Measurements from ENCODE around the gene PALS1. TPM values are rescaled to one million over a fixed set of nuclear protein-coding genes. Genes with fewer than 3 reads are reported as not detected.

The PALS1 gene
- total RNA-seq = 27.1 and 37.4 TPM in 2 replicates

DNA sequence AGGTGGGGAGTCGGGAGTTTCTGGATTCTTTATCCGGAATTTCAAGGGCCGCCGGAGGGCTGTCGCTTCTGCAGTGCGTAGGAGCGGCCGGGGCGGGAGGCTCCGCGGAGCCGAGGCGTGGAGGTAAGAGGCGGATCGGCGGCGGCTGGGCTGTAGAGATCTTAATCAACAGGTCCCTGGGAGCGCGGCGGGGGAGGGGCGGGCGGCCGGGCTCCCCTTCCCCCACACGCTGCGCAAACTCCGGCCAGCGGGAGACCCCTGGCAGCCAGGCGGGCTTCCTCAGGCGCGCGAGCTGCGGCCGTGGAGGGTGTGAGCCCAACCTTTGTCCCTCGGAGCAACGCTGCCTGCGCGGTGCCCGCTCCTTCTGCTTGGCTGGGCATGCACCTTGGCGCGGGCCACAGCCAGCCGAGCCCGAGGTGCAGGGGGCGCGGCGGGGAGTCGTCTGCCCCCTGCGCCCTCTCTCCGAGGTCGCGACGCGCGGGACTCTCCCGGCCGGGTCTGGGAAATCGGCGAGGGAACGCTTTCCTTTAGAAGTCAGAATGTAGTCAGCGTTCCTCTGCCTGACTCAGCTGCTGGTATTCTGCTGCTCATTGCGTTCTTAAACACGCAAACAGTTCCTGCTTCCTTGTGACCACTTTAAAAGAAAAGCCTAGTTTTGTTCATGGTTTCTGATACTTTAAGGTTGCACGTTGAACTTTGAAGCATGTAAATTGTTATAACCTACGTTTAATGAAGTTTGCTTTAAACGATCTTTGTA lies at the start of gene PALS1:
Gene PALS1, plus strand, starts transcription at position 25 of the 757 bp plus-strand sequence. CDS start 37,736 bp downstream, outside the sequence.

Other genes starting within 250 kb of the PALS1 start
- not detected in 2 replicates for gene GARIN2, start 52.0 kb upstream of the PALS1 start, total RNA-seq
- 101 and 110 TPM in 2 replicates for gene ATP6V1D, start 118.4 kb downstream of the PALS1 start, total RNA-seq
- 198 and 201 TPM in 2 replicates for gene EIF2S1, start 118.9 kb downstream of the PALS1 start, total RNA-seq
- 11.9 and 24.8 TPM in 2 replicates for gene PLEK2, start 170.7 kb downstream of the PALS1 start, total RNA-seq
- gene TMEM229B, start 247.3 kb downstream of the PALS1 start, total RNA-seq = 0.58 and 0.71 TPM in 2 replicates